ENCODE results near the gene KCNB1.

Gene KCNB1

DNA sequence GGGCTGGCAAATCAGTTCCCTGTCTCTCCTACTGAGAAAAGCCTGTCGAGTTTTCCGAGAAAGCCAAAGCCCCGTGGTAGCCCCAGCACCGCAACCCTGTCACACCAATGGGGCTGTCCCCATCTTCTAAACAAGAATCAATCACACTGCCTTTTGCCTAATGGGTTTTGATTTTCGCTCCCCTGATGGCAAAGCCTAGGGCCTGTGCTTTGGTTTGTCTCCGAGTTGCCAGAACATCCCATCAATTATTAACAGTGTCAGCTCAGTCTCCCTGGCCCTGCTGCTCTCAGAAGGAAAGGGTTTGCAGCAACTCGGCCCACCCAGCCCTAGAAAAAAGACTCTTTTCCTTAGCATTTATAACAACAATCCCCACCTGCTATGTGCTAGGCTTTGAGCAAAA lies 4.2 kb downstream of the KCNB1 start:
- in situ Hi-C loops (cut with MboI; ENCODE audit: low pct_unique_long_range_greater_than_20kb, low sequenced_read_pairs, unreplicated experiment): no loop called here
- DNase-seq (ENCODE audit: low spot score): no peak
- TF ChIP-seq, protein P1, sequence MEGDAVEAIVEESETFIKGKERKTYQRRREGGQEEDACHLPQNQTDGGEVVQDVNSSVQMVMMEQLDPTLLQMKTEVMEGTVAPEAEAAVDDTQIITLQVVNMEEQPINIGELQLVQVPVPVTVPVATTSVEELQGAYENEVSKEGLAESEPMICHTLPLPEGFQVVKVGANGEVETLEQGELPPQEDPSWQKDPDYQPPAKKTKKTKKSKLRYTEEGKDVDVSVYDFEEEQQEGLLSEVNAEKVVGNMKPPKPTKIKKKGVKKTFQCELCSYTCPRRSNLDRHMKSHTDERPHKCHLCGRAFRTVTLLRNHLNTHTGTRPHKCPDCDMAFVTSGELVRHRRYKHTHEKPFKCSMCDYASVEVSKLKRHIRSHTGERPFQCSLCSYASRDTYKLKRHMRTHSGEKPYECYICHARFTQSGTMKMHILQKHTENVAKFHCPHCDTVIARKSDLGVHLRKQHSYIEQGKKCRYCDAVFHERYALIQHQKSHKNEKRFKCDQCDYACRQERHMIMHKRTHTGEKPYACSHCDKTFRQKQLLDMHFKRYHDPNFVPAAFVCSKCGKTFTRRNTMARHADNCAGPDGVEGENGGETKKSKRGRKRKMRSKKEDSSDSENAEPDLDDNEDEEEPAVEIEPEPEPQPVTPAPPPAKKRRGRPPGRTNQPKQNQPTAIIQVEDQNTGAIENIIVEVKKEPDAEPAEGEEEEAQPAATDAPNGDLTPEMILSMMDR (IDR thresholded peaks at IDR 0.05; ENCODE audit: extremely low read depth, insufficient read depth, missing control alignments): no peak

DNA sequence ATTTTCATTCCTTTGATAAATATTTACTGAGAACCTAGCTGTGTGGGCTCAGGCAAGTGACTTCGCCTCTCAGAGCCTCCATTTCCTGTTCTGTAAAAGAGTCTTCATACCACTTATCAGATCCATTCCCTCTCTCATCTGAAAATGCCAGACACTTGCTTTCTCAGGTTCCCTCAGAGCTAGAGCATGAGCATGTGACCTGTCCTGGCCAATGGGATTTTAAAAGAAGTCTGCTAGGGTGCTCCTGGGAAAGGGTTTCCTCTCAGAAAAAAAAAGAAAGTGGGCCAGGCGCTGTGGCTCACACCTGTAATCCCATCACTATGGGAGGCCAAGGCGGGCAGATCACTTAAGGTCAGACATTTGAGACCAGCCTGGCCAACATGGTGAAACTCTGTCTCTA lies 5.3 kb downstream of the KCNB1 start:
- no peak for DNase-seq (ENCODE audit: low spot score)
- in situ Hi-C loops (cut with MboI; ENCODE audit: low pct_unique_long_range_greater_than_20kb, low sequenced_read_pairs, unreplicated experiment): no loop called here
- TF ChIP-seq, protein P1 (IDR thresholded peaks at IDR 0.05; ENCODE audit: extremely low read depth, insufficient read depth, missing control alignments): no peak

DNA sequence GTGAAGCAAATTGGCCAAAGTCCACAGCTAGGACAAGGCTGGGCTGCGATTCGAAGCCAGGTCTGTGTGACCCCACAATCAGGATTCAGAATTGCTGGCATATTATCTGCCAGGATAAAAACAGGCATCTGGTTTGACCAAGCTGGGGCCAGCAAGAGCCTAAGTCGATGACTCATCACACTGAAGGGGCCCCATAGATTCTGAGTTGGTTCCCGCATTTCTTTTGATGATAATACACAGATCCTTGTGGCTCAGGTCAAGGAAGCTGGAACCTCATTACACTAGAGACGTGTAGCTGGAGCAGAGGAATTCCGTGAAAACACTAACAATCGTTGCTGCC lies 6.5 kb downstream of the KCNB1 start:
- TF ChIP-seq, protein P1 (IDR thresholded peaks at IDR 0.05; ENCODE audit: extremely low read depth, insufficient read depth, missing control alignments): no peak
- in situ Hi-C loops (cut with MboI; ENCODE audit: low pct_unique_long_range_greater_than_20kb, low sequenced_read_pairs, unreplicated experiment): no loop called here
- no peak for DNase-seq (ENCODE audit: low spot score)

DNA sequence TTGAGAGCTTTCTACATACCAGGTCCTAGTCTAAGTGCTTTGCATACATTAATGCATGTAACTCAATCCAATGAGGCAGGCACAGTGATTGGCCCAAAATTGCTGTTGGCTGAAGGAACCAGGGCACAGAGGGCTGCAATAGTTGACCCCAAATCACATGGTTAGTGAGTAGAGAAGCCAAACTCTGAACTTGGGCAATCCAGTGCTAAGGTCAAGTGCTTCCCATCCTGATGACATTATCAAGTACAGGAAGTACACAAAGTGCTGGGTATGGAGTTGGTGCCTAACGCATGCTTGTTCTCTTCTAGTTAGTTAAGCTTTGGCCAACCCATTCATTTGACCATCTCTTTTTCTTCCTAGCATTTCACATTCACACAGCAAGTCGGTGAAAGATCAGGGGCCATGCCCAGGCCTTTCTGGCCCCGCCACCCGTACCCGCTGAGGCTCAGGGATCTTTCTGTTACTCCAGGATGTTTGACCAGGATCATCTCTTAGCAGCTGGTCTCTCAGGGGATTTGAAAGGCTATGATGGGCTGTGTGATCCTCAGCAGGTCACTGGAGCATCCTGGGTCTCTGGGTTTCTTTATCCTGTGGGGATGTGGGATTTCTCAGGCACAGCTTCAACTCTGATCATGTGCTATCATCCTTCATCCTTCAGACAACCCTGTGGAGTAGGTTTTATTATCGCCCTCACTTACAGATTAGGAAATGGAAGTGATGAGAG lies 7.0 kb downstream of the KCNB1 start:
- in situ Hi-C loops (cut with MboI; ENCODE audit: low pct_unique_long_range_greater_than_20kb, low sequenced_read_pairs, unreplicated experiment): no loop called here
- TF ChIP-seq, protein P1 (IDR thresholded peaks at IDR 0.05; ENCODE audit: extremely low read depth, insufficient read depth, missing control alignments): no peak
- no peak for DNase-seq (ENCODE audit: low spot score)

DNA sequence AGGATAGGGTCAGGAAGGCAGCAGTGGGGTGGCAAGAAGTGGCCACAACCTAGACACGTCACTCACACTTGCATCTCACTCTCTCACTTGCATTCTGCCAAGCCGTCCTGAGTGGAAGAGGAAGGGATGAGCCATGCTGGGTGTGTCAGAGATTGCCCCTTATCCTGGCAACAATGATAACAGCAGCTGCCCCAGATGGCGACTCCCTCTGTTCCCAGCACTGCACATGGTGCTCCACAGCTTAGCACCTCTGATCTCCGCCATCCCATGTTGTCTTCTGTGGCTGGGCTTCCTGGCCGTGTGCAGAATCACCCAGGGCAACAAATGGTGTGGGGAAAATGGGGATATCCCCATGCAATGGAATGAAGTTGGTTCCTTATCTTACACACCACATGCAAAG lies 11.1 kb downstream of the KCNB1 start:
- no peak for DNase-seq (ENCODE audit: low spot score)
- TF ChIP-seq, protein P1 (IDR thresholded peaks at IDR 0.05; ENCODE audit: extremely low read depth, insufficient read depth, missing control alignments): no peak
- in situ Hi-C loops (cut with MboI; ENCODE audit: low pct_unique_long_range_greater_than_20kb, low sequenced_read_pairs, unreplicated experiment): no loop called here

DNA sequence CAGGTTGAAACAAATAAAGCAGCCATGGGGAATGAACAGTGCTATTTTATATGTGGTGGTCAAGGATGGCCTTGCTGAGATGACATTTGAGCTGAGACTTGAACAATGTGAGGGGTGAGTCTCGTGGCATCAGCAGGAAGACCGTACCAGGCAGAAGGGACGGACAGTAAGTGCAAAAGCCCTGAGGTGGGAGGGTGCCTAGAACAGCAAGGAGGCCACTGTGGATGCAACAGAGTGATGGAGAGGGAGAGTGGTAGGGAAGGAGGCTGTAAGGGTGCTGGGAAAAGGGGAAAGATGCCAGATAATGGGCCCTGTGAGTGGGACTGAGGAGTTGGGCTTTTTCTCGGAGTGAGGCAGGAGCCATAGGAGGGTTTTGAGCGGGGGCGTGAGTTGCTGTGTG lies 11.5 kb downstream of the KCNB1 start:
- no peak for DNase-seq (ENCODE audit: low spot score)
- in situ Hi-C loops (cut with MboI; ENCODE audit: low pct_unique_long_range_greater_than_20kb, low sequenced_read_pairs, unreplicated experiment): no loop called here
- TF ChIP-seq, protein P1 (IDR thresholded peaks at IDR 0.05; ENCODE audit: extremely low read depth, insufficient read depth, missing control alignments): no peak
